Natural killer cell treated with Interleukin-12 subunit alpha and Interleukin-12 subunit beta and Interleukin-15 and Interleukin-18, amount 100 ng/mL, for 72 hours (primary cell): ENCODE data around the gene ULBP2. TPM values are rescaled to one million over a fixed set of nuclear protein-coding genes. Genes with fewer than 3 reads are reported as not detected.
"Not testable (repeated sequence)": the region's sequence is repeated elsewhere in the genome, so short reads cannot be mapped to it uniquely, and the experiment has no call there.

ENCODE experiments used
- ATAC-seq, 2 donors: fragments of 150-1000 bp; cut with Tn5 transposase in 1 of 2; sonication (Bioruptor Pico), chemical (Tn5 transposase) in 1 of 2; 2 replicates each; pipeline ENCODE4 v1.10.0; 2021
- DNase-seq: peaks from one replicate; pipeline ENCODE4 v3.0.0; 2022; ENCODE audit warnings: low spot score
- H3K27ac Mint-ChIP-seq, 2 donors: 1 replicate in 1 of 2; 2 replicates in 1 of 2; pipeline ENCODE4 v1.8.0; 2022; ENCODE audit warnings: mixed read lengths in 2 of 2, mild to moderate bottlenecking in 1 of 2, moderate library complexity in 1 of 2
- H3K27me3 Mint-ChIP-seq, 2 donors: 1 replicate in 1 of 2; 2 replicates in 1 of 2; pipeline ENCODE4 v1.8.0; 2022; ENCODE audit warnings: mixed read lengths in 2 of 2
- H3K36me3 Mint-ChIP-seq: one replicate; pipeline ENCODE4 v1.8.0; 2022; ENCODE audit warnings: mixed read lengths
- H3K4me1 Mint-ChIP-seq, 2 donors: 1 replicate in 1 of 2; 2 replicates in 1 of 2; pipeline ENCODE4 v1.8.0; 2022; ENCODE audit warnings: low read depth in 2 of 2, mixed read lengths in 2 of 2, mild to moderate bottlenecking in 1 of 2
- H3K4me3 Mint-ChIP-seq: one replicate; pipeline ENCODE4 v1.8.0; 2022; ENCODE audit warnings: mixed read lengths
- H3K9me3 Mint-ChIP-seq: 2 replicates; pipeline ENCODE4 v1.8.0; 2022; ENCODE audit warnings: mixed read lengths
- total RNA-seq, 2 donors: library from RNA; stranded (reverse); gene quantifications; one replicate each; pipeline ENCODE4 v1.2.3, GENCODE V29; 2022

Gene ULBP2
- total RNA-seq, 2 donors from 2014 or later, result 0.98 to 4.0 TPM

- no peaks in the 10 kb centered on the region for H3K4me1 Mint-ChIP-seq
- no peak overlapping the region for H3K27ac Mint-ChIP-seq
- H3K27me3 Mint-ChIP-seq, result peaks cover 5% of the 10 kb centered on the region in 2 donors
- H3K36me3 Mint-ChIP-seq, result peaks cover 7% of the 10 kb centered on the region
- no peak for ATAC-seq
- no peak for DNase-seq
- H3K9me3 Mint-ChIP-seq, result peaks cover 4% of the 10 kb centered on the region
- no peak overlapping the region for H3K4me3 Mint-ChIP-seq
Observed at GRCh38 chr6:149903938-149904611, 37.7 kb upstream of the ULBP2 start.

GRCh38 chr6:149904661-149905370 lies 37.0 kb upstream of the ULBP2 start:
- Mint-ChIP-seq H3K27me3 (peaks cover 0 to 5% of the 10 kb centered on the region in 2 donors), H3K9me3 (peaks cover 4% of the 10 kb centered on the region), H3K27ac (no peak overlapping the region), H3K36me3 (peaks cover 7% of the 10 kb centered on the region), H3K4me1 (no peaks in the 10 kb centered on the region), H3K4me3 (no peak overlapping the region)
- no peak for DNase-seq
- peak in 1 of 2 donors; percentile 22 for ATAC-seq

- H3K36me3 Mint-ChIP-seq, result peaks cover 7% of the 10 kb centered on the region
- no peak overlapping the region for H3K27ac Mint-ChIP-seq
- no peaks in the 10 kb centered on the region for H3K4me1 Mint-ChIP-seq
- peaks cover 4% of the 10 kb centered on the region for H3K9me3 Mint-ChIP-seq
- ATAC-seq (peak in 1 of 2 donors; percentile 39), DNase-seq (no peak)
- H3K4me3 Mint-ChIP-seq, result no peak overlapping the region
- H3K27me3 Mint-ChIP-seq, result peaks cover 0 to 5% of the 10 kb centered on the region in 2 donors
Observed at GRCh38 chr6:149905371-149905910, 36.4 kb upstream of the ULBP2 start.

- ATAC-seq (peak in 1 of 2 donors; percentile 21), DNase-seq (no peak)
- Mint-ChIP-seq H3K36me3 (peaks cover 7% of the 10 kb centered on the region), H3K27ac (no peak overlapping the region), H3K27me3 (peaks cover under 1 to 5% of the 10 kb centered on the region in 2 donors), H3K4me3 (no peak overlapping the region), H3K4me1 (no peaks in the 10 kb centered on the region), H3K9me3 (peaks cover 4% of the 10 kb centered on the region)
Observed at GRCh38 chr6:149905911-149906371, 35.9 kb upstream of the ULBP2 start.

- ATAC-seq (no peak), DNase-seq (no peak)
- H3K27ac Mint-ChIP-seq, result no peak overlapping the region
- H3K27me3 Mint-ChIP-seq, result peaks cover 5 to 7% of the 10 kb centered on the region in 2 donors
- H3K36me3 Mint-ChIP-seq, result peaks cover 7% of the 10 kb centered on the region
- H3K9me3 Mint-ChIP-seq, result peaks cover 4% of the 10 kb centered on the region
- no peaks in the 10 kb centered on the region for H3K4me1 Mint-ChIP-seq
- H3K4me3 Mint-ChIP-seq, result no peak overlapping the region
Observed at GRCh38 chr6:149906405-149906804, 35.4 kb upstream of the ULBP2 start.

- no peaks in the 10 kb centered on the region for H3K4me1 Mint-ChIP-seq
- no peak for DNase-seq
- H3K36me3 Mint-ChIP-seq, result peaks cover 7% of the 10 kb centered on the region
- ATAC-seq, result no peak
- no peak overlapping the region for H3K27ac Mint-ChIP-seq
- H3K4me3 Mint-ChIP-seq, result no peak overlapping the region
- H3K27me3 Mint-ChIP-seq, result peaks cover 6 to 7% of the 10 kb centered on the region in 2 donors
- H3K9me3 Mint-ChIP-seq, result peaks cover 4% of the 10 kb centered on the region
Observed at GRCh38 chr6:149907317-149907716, 34.5 kb upstream of the ULBP2 start.

GRCh38 chr6:149908480-149908879 lies 33.3 kb upstream of the ULBP2 start:
- not testable (repeated sequence) for ATAC-seq, H3K36me3 Mint-ChIP-seq, H3K9me3 Mint-ChIP-seq, H3K27ac Mint-ChIP-seq, H3K4me3 Mint-ChIP-seq, H3K4me1 Mint-ChIP-seq, DNase-seq
- H3K27me3 Mint-ChIP-seq, result peaks cover 13% of the 10 kb centered on the region in 2 donors

GRCh38 chr6:149909701-149910470 lies 31.9 kb upstream of the ULBP2 start:
- Mint-ChIP-seq H3K4me3 (no peak overlapping the region), H3K9me3 (peaks cover 4% of the 10 kb centered on the region), H3K4me1 (no peaks in the 10 kb centered on the region), H3K36me3 (peaks cover 7% of the 10 kb centered on the region), H3K27me3 (peaks cover 20 to 27% of the 10 kb centered on the region in 2 donors), H3K27ac (no peak overlapping the region)
- no peak for DNase-seq
- no peak for ATAC-seq

GRCh38 chr6:149910721-149911151 lies 31.1 kb upstream of the ULBP2 start:
- no peak overlapping the region for H3K27ac Mint-ChIP-seq
- H3K9me3 Mint-ChIP-seq, result peaks cover 4% of the 10 kb centered on the region
- DNase-seq (no peak), ATAC-seq (no peak)
- no peaks in the 10 kb centered on the region for H3K4me1 Mint-ChIP-seq
- H3K36me3 Mint-ChIP-seq, result peaks cover 7% of the 10 kb centered on the region
- no peak overlapping the region for H3K4me3 Mint-ChIP-seq
- H3K27me3 Mint-ChIP-seq, result peaks cover 20 to 27% of the 10 kb centered on the region in 2 donors

- not testable (repeated sequence) for DNase-seq, H3K4me3 Mint-ChIP-seq, H3K36me3 Mint-ChIP-seq, H3K27ac Mint-ChIP-seq, H3K9me3 Mint-ChIP-seq, H3K4me1 Mint-ChIP-seq
- peaks cover 23 to 27% of the 10 kb centered on the region in 2 donors for H3K27me3 Mint-ChIP-seq
- ATAC-seq, result peak in 1 of 2 donors; percentile 29
Observed at GRCh38 chr6:149912680-149913079, 29.1 kb upstream of the ULBP2 start.

- H3K36me3 Mint-ChIP-seq, result peaks cover 3% of the 10 kb centered on the region
- peaks cover 21 to 27% of the 10 kb centered on the region in 2 donors for H3K27me3 Mint-ChIP-seq
- ATAC-seq (peak in 1 of 2 donors; percentile 37), DNase-seq (no peak)
- H3K4me3 Mint-ChIP-seq, result no peak overlapping the region
- peaks cover 1% of the 10 kb centered on the region for H3K9me3 Mint-ChIP-seq
- H3K4me1 Mint-ChIP-seq, result no peaks in the 10 kb centered on the region
- no peak overlapping the region for H3K27ac Mint-ChIP-seq
Observed at GRCh38 chr6:149913085-149913484, 28.7 kb upstream of the ULBP2 start.

- no peak overlapping the region for H3K27ac Mint-ChIP-seq
- no peak for DNase-seq
- peaks cover 22 to 29% of the 10 kb centered on the region in 2 donors for H3K27me3 Mint-ChIP-seq
- H3K36me3 Mint-ChIP-seq, result no peaks in the 10 kb centered on the region
- no peak for ATAC-seq
- H3K9me3 Mint-ChIP-seq, result no peaks in the 10 kb centered on the region
- no peak overlapping the region for H3K4me3 Mint-ChIP-seq
- no peaks in the 10 kb centered on the region for H3K4me1 Mint-ChIP-seq
Observed at GRCh38 chr6:149913540-149914240, 28.1 kb upstream of the ULBP2 start.
